Ascending aorta (tissue), 2 donors: ENCODE results near the gene TMEM207. TPM values are rescaled to one million over a fixed set of nuclear protein-coding genes. Genes with fewer than 3 reads are reported as not detected.

Experiments used
- DNase-seq, 2 donors: peaks; one replicate each; pipeline ENCODE4 v3.0.0-alpha.2; 2019; ENCODE audit warnings: low spot score in 2 of 2
- H3K27ac ChIP-seq, 2 donors: fragments of 200-600 bp; sonication (generic); one replicate each; pipeline ENCODE4 v1.5.1; 2016 to 2017; ENCODE audit warnings: mild to moderate bottlenecking in 1 of 2
- H3K27me3 ChIP-seq: fragments of 200-600 bp; sonication (generic); one replicate; pipeline ENCODE4 v1.5.1; 2017
- H3K36me3 ChIP-seq, 2 donors: fragments of 200-600 bp; sonication (generic); one replicate each; pipeline ENCODE4 v1.5.1; 2016
- H3K4me1 ChIP-seq, 2 donors: fragments of 200-600 bp; sonication (generic); one replicate each; pipeline ENCODE4 v1.5.1; 2016 to 2017; ENCODE audit warnings: mild to moderate bottlenecking in 1 of 2
- H3K4me3 ChIP-seq, 2 donors: fragments of 200-600 bp; sonication (generic); one replicate each; pipeline ENCODE4 v1.5.1; 2016 to 2017; ENCODE audit warnings: mild to moderate bottlenecking in 1 of 2
- H3K9me3 ChIP-seq, 2 donors: fragments of 200-600 bp; sonication (generic); one replicate each; pipeline ENCODE4 v1.5.1; 2016
- intact Hi-C: fragments of 100-400 bp; cut with DNase I; formaldehyde crosslinking; loops from one replicate; pipeline ENCODE4 v1.15.1; 2023
- total RNA-seq: library from RNA; depleted of rRNA; stranded (reverse); fragments of >200 nt; gene quantifications from one replicate; pipeline ENCODE4 v1.1.0, GENCODE V29; 2016
- TF ChIP-seq, protein P1 (sequence below), 3 experiments: fragments of 200-600 bp in 2 of 3; fragments of 450-650 bp in 1 of 3; sonication (generic) in 2 of 3; IDR thresholded peaks; one replicate each; pipeline ENCODE4 v1.5.1; 2016 to 2019; ENCODE audit warnings: antibody characterized with exemption in 3 of 3, mild to moderate bottlenecking in 1 of 3, moderate library complexity in 1 of 3

TMEM207 gene
- total RNA-seq, 1 donor from 2014 or later: not detected

DNA sequence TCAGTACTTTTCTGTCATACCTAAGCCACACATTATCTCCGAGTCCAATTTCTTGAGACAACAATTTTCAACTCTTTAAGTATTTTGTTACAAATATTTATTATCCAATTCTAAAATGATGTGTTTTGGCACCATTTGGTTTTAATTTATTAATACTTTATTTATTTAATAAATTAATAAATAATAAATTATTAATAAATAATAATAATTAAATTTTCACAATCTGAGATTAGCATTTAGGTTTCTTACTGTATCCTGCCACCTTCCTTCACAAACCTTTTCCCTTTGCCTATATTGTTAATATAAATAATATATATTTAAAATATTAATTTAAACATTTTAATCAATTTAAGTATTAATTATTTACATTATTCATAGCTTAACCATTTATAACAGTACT, 23.9 kb downstream of the TMEM207 start:
- TF ChIP-seq, protein P1, sequence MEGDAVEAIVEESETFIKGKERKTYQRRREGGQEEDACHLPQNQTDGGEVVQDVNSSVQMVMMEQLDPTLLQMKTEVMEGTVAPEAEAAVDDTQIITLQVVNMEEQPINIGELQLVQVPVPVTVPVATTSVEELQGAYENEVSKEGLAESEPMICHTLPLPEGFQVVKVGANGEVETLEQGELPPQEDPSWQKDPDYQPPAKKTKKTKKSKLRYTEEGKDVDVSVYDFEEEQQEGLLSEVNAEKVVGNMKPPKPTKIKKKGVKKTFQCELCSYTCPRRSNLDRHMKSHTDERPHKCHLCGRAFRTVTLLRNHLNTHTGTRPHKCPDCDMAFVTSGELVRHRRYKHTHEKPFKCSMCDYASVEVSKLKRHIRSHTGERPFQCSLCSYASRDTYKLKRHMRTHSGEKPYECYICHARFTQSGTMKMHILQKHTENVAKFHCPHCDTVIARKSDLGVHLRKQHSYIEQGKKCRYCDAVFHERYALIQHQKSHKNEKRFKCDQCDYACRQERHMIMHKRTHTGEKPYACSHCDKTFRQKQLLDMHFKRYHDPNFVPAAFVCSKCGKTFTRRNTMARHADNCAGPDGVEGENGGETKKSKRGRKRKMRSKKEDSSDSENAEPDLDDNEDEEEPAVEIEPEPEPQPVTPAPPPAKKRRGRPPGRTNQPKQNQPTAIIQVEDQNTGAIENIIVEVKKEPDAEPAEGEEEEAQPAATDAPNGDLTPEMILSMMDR (IDR thresholded peaks at IDR 0.05): no peak
- Histone ChIP-seq H3K4me3 (no peak overlapping the region), H3K36me3 (no peaks in the 10 kb centered on the region), H3K9me3 (no peaks in the 10 kb centered on the region), H3K4me1 (no peaks in the 10 kb centered on the region), H3K27ac (no peak overlapping the region), H3K27me3 (no peaks in the 10 kb centered on the region)
- DNase-seq: no peak
- intact Hi-C loops: no loop called here

DNA sequence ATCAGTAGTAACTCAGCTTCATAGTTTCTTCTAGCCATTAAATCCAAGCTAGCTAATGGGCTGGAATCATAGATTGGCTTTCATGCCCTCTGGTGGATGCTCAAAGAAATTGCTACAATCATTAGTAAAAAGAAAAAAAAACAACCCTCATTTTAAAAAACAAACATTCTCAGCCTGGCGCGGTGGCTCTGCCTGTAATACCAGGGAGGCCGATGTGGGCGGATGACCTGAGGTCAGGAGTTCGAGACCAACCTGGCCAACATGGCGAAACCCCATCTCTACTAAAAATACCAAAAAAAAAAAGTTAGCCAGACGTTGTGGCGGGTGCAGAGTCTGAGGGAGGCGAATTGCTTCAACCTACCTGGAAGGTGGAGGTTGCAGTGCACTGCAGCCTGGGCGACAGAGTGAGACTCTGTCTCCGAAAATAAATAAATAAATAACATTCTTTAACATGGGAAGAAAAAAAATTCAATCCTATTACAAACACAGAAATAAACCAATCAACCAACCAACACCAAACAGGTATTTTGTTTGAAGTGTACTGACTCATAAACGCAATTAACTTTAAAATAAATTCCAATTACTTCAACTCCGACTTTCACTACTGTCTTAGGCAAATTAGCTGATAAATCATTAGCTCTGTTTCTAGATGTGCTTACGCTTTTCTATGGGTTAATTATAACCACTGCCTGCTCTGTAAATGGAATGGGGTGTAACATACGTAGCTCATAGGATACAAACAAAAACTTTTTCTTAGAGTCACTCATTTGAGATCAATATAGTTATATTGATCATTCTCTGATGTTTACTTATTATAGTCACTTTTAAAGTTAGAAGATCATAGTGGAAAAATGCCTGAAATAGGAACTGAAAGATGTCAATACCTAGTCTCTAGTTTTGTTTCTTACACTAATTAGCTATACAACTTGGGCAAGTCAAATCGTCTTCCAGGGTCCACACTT, 24.9 kb downstream of the TMEM207 start:
- no peaks in the 10 kb centered on the region for H3K9me3 ChIP-seq
- intact Hi-C loops: no loop called here
- H3K27ac ChIP-seq: no peak overlapping the region
- H3K4me1 ChIP-seq: no peaks in the 10 kb centered on the region
- no peaks in the 10 kb centered on the region for H3K36me3 ChIP-seq
- TF ChIP-seq, protein P1 (IDR thresholded peaks at IDR 0.05): peak; percentile 26 to 60 (median 53)
- no peak for DNase-seq
- H3K27me3 ChIP-seq: no peaks in the 10 kb centered on the region
- no peak overlapping the region for H3K4me3 ChIP-seq

GRCh38 chr3:190424108-190424477, 25.6 kb downstream of the TMEM207 start:
- TF ChIP-seq, protein P1 (IDR thresholded peaks at IDR 0.05): no peak
- Histone ChIP-seq H3K27ac (no peak overlapping the region), H3K4me3 (no peak overlapping the region), H3K27me3 (no peaks in the 10 kb centered on the region), H3K9me3 (no peaks in the 10 kb centered on the region), H3K4me1 (no peaks in the 10 kb centered on the region), H3K36me3 (no peaks in the 10 kb centered on the region)
- intact Hi-C loops: no loop called here
- no peak for DNase-seq

DNA sequence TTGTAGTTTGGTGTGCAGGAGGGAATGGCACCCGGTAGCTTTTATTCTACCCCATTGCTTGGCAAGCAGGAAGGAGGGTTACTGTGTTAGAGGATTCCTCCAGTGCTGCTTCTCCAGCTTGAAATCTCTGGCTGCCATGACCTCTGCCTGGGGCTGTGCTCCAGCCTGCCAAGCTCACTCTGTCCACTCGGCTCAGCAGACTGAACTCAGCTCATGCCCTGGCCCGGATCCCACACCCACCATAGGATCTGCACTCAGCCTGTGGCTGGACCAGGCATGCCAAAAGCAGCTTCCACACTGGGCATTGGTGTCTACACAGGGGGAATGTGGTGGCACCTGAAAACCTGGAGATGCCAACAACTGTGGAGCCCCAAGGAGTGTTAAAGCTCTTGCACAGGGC, 35.4 kb downstream of the TMEM207 start:
- Histone ChIP-seq H3K4me1 (no peaks in the 10 kb centered on the region), H3K36me3 (no peaks in the 10 kb centered on the region), H3K4me3 (no peak overlapping the region), H3K9me3 (no peaks in the 10 kb centered on the region), H3K27ac (no peak overlapping the region), H3K27me3 (no peaks in the 10 kb centered on the region)
- no peak for DNase-seq
- intact Hi-C loops: no loop called here
- TF ChIP-seq, protein P1 (IDR thresholded peaks at IDR 0.05): no peak

DNA sequence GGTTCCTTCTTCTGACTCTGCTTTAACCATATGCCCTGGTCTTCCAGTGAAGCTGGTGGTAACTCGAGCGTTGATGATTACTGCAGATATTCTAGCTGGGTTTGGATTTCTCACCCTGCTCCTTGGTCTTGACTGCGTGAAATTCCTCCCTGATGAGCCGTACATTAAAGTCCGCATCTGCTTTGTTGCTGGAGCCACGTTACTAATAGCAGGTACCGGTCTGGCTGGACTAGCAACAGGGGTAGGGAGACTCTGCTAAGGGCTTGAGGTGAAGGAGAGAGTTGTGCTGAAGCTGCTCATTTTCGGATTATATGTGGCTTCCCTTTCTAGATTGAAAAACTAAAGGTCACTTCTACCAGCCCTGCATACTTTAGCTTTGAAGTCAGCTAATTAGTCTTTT, 45.0 kb downstream of the TMEM207 start:
- TF ChIP-seq, protein P1 (IDR thresholded peaks at IDR 0.05): no peak
- H3K27ac ChIP-seq: no peak overlapping the region
- intact Hi-C loops: no loop called here
- H3K4me3 ChIP-seq: no peak overlapping the region
- no peaks in the 10 kb centered on the region for H3K27me3 ChIP-seq
- H3K36me3 ChIP-seq: no peaks in the 10 kb centered on the region
- no peaks in the 10 kb centered on the region for H3K4me1 ChIP-seq
- no peaks in the 10 kb centered on the region for H3K9me3 ChIP-seq
- DNase-seq: no peak
